CD1c-positive myeloid dendritic cell (primary cell): ENCODE data around the gene GPR85.
A peak's percentile ranks its signal among the peaks of the same experiment; 100 is the strongest.
"Not testable (repeated sequence)": the region's sequence is repeated elsewhere in the genome, so short reads cannot be mapped to it uniquely, and the experiment has no call there.

ENCODE experiments used
- DNase-seq: peaks from one replicate; pipeline ENCODE4 v3.0.0-alpha.2; 2016; ENCODE audit errors: extremely low spot score

GPR85 gene

GRCh38 chr7:113084496-113085172, 2.0 kb downstream of the GPR85 start:
- no peak for DNase-seq

DNA sequence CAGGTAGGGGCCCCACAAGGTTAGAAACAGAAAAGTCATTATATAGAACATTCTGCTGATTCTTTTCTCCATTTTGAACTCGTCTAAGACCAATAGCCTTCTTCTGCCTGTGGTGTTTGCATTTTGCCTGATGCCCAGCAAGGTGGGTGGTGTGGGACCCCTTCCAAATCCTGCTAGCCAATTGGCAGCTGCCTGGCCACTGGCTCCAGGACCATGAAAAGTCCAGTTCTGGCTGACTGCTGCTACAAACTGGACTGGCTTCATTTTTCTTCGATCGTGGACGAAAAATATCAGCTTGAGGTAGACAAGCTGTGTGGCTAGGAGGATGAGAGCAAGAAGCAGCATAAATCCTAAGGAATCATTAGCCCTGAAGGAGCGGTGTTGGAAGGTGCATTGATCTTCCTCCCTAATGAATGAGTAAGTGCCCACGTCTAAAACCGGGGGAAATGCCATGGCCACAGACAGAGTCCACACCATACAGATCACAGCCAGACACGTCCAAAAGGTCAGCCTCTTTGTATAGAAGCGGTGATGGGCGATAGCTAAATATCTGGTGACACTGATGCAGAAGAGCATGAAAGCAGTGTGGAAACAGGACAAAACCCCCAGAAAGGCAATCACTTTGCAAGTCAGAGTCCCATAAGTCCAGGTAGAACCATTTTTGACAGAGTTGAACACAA, 2.7 kb downstream of the GPR85 start:
- DNase-seq = no peak

DNA sequence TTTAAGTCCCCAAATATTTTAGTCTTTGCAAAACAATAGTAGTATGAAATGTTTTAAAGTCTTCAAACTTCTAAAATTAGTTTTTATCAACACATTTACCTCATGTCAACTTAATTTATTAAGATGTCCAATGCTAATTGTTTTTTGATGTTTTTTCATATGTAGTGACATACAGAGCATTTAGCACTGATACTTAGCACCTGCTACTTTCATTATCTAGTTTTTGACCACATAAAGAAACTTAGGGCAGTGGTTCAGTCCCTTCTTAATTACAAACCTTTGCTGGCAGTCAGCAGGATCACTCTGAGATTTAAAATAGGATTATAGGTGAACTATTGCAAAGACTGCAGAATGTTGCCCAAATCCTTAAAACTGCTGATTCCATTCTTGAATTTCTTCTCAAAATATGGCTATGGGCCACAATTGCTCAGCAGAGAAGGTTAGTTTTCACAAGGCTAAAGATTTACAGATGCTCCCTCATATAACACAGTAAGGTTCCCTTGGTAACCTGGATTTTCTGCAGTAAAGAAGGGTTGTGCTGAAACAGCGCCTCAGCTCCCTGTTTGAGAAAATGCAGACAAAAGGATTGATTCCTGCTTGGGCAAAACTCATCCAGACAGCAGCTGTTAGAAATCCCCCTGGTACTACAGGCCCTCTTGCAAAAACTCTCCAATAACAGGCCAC, 3.4 kb downstream of the GPR85 start:
- DNase-seq = no peak

GRCh38 chr7:113078331-113078730, 8.3 kb downstream of the GPR85 start:
- no peak for DNase-seq

- no peak for DNase-seq
These were observed 9.9 kb downstream of the GPR85 start for GRCh38 chr7:113076703-113077102.

- peak; percentile 76 for DNase-seq
These were observed 15.2 kb downstream of the GPR85 start for GRCh38 chr7:113071465-113071864.

- no peak for DNase-seq
These were observed 24.1 kb downstream of the GPR85 start for GRCh38 chr7:113062499-113062898.

DNA sequence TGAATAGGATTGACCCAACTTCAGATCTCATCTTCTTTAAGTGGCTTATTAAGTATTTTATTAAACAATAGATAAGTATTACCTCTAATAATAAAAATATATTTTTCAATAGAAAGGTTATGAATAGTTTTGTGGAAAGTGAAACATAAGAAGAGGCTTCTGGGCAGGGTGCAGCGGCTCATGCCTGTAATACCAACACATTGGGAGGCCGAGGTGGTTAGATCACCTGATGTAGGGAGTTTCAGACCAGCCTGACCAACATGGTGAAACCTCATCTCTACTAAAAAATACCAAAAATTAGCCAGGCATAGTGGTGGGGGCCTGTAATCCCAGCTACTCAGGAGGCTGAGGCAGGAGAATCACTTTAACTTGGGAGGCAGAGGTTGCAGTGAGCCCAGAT, 26.5 kb downstream of the GPR85 start:
- no peak for DNase-seq

- DNase-seq = no peak
These were observed 31.7 kb downstream of the GPR85 start for GRCh38 chr7:113054938-113055337.

DNA sequence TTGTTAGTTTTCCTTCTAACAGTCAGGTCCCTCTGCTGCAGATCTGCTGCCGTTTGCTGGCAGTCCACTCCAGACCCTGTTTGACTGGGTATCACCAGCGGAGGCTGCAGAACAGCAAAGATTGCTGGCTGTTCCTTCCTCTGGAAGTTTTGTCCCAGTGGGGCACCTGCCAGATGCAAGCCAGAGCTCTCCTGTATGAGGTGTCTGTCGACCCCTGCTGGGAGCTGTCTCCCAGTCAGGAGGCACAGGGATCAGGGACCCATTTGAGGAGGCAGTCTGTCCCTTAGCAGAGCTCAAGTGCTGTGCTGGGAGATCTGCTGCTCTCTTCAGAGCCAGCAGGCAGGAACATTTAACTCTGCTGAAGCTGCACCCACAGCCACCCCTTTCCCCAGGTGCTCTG, 32.4 kb downstream of the GPR85 start:
- DNase-seq = not testable (repeated sequence)

DNA sequence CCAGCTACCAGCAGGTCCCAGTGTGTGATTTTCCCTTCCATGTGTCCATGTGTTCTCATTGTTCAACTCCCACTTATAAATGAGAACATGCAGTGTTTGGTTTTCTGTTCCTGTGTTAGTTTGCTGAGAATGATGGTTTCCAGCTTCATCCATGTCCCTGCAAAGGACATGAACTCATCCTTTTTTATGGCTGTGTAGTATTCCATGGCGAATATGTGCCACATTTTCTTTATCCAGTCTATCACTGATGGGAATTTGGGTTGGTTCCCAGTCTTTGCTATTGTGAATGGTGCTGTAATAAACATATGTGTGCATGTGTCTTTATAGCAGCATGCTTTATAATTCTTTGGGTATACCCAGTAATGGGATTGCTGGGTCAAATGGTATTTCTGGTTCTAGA, 37.4 kb downstream of the GPR85 start:
- DNase-seq = not testable (repeated sequence)

DNA sequence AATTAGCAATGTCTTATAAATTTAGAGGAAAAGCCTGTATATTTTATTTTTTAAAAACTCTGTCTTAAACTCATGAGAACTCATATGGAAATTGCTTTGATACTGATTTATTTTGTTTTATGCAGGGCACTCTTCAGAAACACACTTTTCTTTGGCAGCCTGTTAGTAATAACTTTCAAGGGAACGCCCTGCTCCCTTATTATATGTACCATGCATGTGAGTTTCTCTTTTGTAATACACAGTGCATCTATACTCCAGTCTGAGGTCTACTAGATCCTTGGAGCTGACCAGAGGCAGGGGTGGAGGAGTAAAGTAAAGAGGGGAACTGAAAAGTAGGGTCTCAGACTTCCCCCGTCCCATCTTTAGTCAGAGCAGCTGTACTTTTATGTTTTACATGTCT, 40.2 kb downstream of the GPR85 start:
- DNase-seq = no peak

DNA sequence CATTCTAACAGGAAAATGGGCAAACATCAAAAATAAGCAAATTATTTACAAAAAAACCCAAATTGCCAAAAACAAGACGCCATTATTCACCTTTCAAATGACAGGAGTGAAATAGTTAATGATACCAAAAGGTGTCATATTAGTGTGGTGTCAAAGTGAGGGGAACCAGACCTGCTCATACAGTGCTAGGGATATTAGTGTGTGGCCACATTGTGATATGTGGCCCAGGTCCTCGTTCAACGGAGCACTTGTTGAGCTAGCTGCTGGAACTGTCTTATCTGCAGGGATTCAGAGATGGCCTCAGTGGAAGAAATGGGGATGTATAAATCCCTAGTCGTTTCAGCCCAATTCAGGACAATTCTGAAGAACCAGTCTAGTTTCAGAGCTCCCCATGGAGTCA, 41.2 kb downstream of the GPR85 start:
- no peak for DNase-seq

- DNase-seq = no peak
These were observed 42.2 kb downstream of the GPR85 start for GRCh38 chr7:113044394-113044793.

DNA sequence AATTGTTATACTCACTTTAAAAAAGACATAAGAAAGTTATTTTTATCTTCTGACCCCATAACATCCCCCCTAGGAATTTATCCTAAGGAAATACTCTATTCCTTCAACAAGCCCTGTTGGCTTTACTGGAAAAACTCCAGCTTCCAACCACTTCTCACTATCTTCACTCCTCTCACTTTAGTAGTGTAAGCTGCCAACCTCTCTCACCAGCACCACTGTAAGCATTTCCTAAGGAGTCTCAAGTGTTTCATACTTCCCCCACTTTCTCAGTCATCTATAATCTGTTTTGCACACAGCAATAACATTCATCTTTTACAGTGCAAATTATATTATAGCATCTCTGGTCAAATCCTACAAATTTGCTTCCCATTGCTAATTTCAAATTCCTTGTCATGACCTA, 45.8 kb downstream of the GPR85 start:
- no peak for DNase-seq

DNA sequence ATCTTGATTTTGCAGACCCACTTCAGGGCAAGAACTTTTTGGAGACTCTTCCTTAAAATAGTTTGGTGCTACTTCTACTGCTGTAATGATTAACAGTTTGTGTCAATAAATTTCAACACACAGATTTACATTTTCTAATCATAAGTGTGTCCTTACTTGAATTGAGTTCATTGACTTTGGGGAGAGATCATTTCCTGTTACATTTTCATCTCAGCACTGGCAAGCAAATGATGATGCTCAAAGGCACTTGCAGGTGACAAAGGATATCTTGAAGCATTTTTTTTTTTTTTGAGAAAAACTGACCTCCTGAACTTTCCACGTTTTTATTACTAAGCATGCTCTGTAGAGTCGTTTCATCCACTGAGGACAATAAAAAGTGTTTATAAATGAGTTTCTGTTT, 52.7 kb downstream of the GPR85 start:
- DNase-seq = no peak
